HAP-1 (cell line): ENCODE results near the gene SLC13A1.

ENCODE experiments used
- DNase-seq, 2 experiments: peaks; one replicate each; pipeline ENCODE4 v3.0.0-alpha.2; 2016 to 2020; ENCODE audit warnings: low spot score in 2 of 2
- H3K27me3 ChIP-seq: fragments of 250-450 bp; sonication (Bioruptor Pico); 2 replicates; pipeline ENCODE4 v1.5.1; 2020; ENCODE audit warnings: low read depth, mild to moderate bottlenecking, moderate library complexity
- H3K36me3 ChIP-seq: fragments of 250-450 bp; sonication (Bioruptor Pico); replicated peaks from 2 replicates; pipeline ENCODE4 v1.5.1; 2020; ENCODE audit warnings: mild to moderate bottlenecking
- H3K4me1 ChIP-seq: fragments of 250-450 bp; sonication (Bioruptor Pico); 2 replicates; pipeline ENCODE4 v1.5.1; 2020; ENCODE audit warnings: mild to moderate bottlenecking
- H3K4me3 ChIP-seq: fragments of 250-450 bp; sonication (Bioruptor Pico); 2 replicates; pipeline ENCODE4 v1.5.1; 2020; ENCODE audit warnings: mild to moderate bottlenecking, moderate library complexity
- H3K9me3 ChIP-seq: fragments of 250-450 bp; sonication (Bioruptor Pico); 2 replicates; pipeline ENCODE4 v1.5.1; 2020; ENCODE audit warnings: mild to moderate bottlenecking, moderate library complexity
- in situ Hi-C: fragments of 300-500 bp; cut with MboI; formaldehyde crosslinking; loops from 3 replicates; pipeline ENCODE4 v1.14.3; 2020; ENCODE audit warnings: low sequenced_read_pairs, inconsistent platforms, mixed read lengths

SLC13A1 gene

DNA sequence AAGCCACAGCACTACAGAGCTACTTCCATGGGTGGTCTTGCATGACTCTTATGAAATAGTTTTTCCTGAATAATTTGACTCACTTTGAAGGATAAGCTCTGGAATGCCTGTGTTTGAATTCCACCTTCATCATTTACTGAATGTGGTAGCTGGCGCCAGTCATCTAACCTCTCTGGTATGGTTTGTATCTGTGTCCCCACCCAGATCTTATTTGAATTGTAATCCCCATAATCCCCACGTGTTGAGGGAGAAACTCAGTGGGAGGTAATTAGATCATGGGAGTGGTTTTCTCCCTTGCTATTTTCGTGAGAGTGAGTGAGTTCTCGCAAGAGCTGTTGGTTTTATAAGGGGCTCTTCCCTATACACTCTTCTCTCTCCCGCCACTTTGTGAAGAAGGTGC lies 11.2 kb upstream of the SLC13A1 start:
- Histone ChIP-seq H3K27me3 (no peaks in the 10 kb centered on the region), H3K4me3 (no peak overlapping the region), H3K36me3 (no peaks in the 10 kb centered on the region), H3K4me1 (no peaks in the 10 kb centered on the region), H3K9me3 (no peaks in the 10 kb centered on the region)
- in situ Hi-C loops = no loop called here
- no peak for DNase-seq

DNA sequence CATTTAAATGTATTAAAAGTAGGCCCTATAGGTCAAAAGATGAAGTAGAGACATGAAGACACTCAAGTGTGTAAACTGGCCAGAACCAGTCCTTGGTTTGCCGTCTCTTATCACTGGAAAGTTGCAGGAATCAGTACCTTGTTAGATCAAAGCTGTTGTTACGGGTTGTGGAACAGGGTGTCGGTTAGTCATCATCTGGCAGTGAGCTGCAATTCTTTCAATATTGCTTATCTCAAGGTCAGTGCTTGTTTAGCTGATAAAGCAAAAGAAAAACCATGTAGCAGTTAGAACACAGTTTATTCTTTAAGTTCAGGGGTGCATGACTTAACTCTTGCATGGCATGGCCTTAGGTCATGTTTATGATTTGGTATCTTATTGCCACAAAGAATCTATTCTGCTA lies 10.0 kb upstream of the SLC13A1 start:
- no peaks in the 10 kb centered on the region for H3K27me3 ChIP-seq
- no peaks in the 10 kb centered on the region for H3K36me3 ChIP-seq
- no peaks in the 10 kb centered on the region for H3K4me1 ChIP-seq
- no peak for DNase-seq
- no peak overlapping the region for H3K4me3 ChIP-seq
- in situ Hi-C loops = no loop called here
- no peaks in the 10 kb centered on the region for H3K9me3 ChIP-seq

DNA sequence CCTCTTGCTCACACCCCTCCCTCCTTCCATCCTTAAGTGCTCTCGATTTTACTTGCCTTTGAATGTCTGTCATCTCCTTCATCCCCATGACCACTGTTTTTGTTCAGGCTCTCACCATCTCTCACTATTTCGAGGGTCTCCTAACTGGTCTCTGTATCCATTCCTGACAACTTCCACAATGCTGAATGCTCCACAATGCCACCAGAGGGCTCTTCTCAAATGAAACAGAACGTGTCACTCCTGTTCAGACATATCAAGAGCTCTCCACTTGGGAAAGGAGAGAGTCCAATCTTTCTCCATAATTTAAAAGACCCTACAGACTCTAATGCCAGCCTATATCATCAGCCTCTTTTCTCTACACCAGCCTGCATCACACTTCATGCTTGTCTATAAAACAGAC lies 9.0 kb upstream of the SLC13A1 start:
- H3K9me3 ChIP-seq = no peaks in the 10 kb centered on the region
- in situ Hi-C loops = no loop called here
- no peaks in the 10 kb centered on the region for H3K27me3 ChIP-seq
- no peak for DNase-seq
- no peaks in the 10 kb centered on the region for H3K4me1 ChIP-seq
- no peaks in the 10 kb centered on the region for H3K36me3 ChIP-seq
- no peak overlapping the region for H3K4me3 ChIP-seq

DNA sequence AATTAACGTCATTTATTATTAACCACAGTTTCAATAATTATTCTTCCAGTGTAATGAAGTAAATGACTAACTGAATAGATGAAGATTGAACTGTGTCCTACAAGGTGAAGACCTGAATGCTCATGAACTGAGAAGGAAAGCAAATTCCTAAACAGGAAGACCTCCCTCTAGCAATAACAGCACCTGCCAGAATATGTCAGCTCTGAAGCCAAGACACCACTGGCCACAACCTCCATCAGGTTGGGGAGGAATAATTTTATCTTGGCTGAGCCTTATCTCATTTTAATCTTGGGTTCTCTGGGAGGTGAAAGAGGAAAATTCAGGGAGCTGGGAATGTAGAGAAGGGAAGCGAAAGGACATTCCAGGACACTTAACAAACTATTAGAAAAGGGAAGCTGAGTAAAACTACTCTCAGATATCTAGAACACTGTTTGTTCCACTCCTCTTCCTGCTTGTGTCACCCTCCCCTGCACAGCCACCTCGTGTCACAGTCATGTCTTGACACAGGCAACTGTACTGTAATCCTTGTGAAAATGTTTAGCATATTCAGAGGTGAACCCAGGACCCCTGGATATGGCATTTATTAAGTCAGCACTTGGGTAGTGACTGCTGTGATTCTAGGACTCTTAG lies 4.6 kb upstream of the SLC13A1 start:
- Histone ChIP-seq H3K9me3 (no peaks in the 10 kb centered on the region), H3K4me1 (no peaks in the 10 kb centered on the region), H3K27me3 (no peaks in the 10 kb centered on the region), H3K4me3 (no peak overlapping the region), H3K36me3 (no peaks in the 10 kb centered on the region)
- in situ Hi-C loops = no loop called here
- no peak for DNase-seq

DNA sequence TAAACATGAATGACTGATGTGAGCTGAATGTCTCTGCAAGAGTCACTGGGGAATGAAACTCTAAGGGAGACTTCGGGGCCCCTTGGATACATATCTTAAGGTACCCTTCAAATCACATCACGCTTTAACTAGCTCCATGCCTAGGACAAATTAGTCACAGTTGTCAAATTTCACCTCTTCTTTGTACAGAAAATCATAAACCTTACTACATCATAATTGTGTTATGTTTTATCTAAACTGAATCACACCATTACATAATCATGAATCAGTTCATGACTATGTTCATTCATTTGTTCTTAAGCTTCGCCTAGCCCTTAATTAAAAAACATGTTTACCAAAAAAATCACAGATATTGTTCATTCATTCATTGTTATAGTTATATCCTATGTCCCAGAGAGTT lies 2.1 kb upstream of the SLC13A1 start:
- DNase-seq = no peak
- no peaks in the 10 kb centered on the region for H3K27me3 ChIP-seq
- no peaks in the 10 kb centered on the region for H3K4me1 ChIP-seq
- no peaks in the 10 kb centered on the region for H3K9me3 ChIP-seq
- no peak overlapping the region for H3K4me3 ChIP-seq
- no peaks in the 10 kb centered on the region for H3K36me3 ChIP-seq
- in situ Hi-C loops = no loop called here

DNA sequence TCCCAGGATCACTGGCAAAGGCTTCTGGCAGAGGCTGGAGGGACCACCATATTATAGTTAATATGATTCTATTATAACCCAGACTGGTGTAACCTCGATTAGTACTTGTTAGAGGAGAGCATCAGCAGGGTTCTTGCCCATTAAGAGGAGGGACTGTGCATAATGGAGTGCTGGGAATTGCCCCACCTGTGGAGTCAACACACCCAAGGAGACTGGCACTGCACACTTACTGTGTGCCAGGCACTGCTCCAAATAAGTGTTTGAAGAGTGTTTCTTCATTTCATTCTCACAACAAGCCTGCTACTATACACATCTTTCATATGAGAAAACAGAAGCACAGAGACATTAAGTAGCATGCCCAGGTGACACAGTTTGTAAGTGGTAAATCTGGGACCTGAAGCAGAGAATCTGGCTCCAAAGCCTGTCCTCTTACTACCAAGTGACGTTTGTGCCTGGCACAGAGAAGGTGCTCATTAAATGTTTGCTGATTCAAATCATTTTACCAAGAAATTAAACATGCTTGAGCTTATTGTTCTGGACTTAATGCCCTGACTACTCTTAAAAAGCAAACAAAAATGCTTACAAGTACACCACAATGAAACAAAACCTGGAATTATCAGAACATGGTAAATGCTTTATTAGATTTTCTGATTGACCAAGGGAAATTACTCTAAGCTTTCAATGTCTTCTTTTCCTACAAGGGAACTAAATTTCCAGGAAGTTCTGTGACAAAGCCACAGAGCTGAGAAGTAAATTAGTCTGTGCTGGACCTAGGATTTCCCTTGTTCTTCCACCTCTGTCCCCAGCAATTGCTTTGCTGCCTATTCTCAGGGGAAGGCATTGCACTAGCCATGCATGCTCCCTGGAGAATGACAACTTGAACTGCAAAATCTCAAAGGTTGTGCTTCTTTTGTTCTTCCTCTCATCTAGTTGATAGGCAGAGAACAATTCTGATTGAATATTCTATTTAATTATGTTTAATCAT lies 809 bp downstream of the SLC13A1 start:
- no peaks in the 10 kb centered on the region for H3K36me3 ChIP-seq
- H3K9me3 ChIP-seq = no peaks in the 10 kb centered on the region
- H3K4me3 ChIP-seq = no peak overlapping the region
- no peak for DNase-seq
- no peaks in the 10 kb centered on the region for H3K27me3 ChIP-seq
- in situ Hi-C loops = no loop called here
- H3K4me1 ChIP-seq = no peaks in the 10 kb centered on the region

DNA sequence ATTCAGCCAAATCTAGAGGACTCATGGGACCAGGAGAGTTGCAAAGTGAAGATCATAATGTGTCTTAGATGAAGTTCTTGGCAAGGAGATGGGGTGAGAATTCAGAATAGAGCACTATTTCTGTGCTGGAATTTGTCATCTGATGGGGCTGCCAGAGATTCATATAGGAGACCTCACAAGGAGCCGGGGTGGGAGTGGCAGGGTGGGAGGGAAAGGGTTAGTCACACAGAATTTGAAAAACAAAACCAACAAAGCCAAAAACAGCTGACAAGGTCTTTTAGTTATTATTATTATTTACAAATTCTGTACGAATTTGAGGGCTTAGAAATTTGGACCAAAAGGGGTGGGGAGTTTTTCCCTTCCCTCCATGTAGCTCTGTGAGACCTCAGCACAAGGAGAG lies 1.7 kb downstream of the SLC13A1 start:
- Histone ChIP-seq H3K4me1 (no peaks in the 10 kb centered on the region), H3K36me3 (no peaks in the 10 kb centered on the region), H3K9me3 (no peaks in the 10 kb centered on the region), H3K4me3 (no peak overlapping the region), H3K27me3 (no peaks in the 10 kb centered on the region)
- DNase-seq = no peak
- in situ Hi-C loops = no loop called here

DNA sequence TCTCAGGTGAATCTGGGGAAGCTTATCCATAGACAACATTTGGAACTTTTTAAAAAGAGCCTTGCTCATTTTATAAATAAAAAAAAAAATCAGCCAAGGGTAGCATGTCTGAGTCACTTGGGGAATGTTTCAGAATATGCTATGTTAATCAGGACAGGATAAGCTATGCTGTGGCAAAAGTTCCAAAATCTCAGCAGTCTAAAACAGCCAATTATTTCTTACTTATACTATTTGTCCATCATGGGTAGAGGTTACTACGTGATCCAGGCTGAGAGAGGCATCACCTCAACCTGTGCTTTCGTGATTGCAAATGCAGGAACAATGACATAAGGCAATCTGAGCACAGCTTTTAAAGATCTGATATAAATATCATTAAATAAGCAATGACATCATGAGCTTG lies 6.5 kb downstream of the SLC13A1 start:
- in situ Hi-C loops = no loop called here
- no peaks in the 10 kb centered on the region for H3K27me3 ChIP-seq
- H3K36me3 ChIP-seq = no peaks in the 10 kb centered on the region
- no peak for DNase-seq
- H3K9me3 ChIP-seq = no peaks in the 10 kb centered on the region
- no peaks in the 10 kb centered on the region for H3K4me1 ChIP-seq
- no peak overlapping the region for H3K4me3 ChIP-seq

DNA sequence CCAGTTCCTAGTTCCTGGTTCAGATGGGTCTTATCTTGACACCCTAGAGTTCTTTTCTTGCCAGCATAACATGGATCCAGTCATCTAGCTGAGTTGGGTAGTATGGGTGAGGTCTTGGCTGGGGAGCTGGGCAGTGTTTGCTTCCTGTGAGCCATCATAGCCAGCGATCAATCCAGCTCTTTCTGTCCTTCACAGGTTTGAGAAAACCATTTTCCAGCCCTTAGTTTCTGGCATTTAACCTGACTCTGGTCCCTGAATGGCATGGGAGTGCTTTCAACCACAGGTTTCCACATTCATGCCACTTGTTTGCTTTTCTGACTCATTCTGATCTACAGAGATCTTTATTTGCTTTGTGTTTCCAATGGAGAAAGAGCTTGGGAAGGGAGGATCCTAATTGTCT lies 8.6 kb downstream of the SLC13A1 start:
- Histone ChIP-seq H3K9me3 (no peaks in the 10 kb centered on the region), H3K27me3 (no peaks in the 10 kb centered on the region), H3K4me1 (no peaks in the 10 kb centered on the region), H3K36me3 (no peaks in the 10 kb centered on the region), H3K4me3 (no peak overlapping the region)
- DNase-seq = no peak
- in situ Hi-C loops = no loop called here

DNA sequence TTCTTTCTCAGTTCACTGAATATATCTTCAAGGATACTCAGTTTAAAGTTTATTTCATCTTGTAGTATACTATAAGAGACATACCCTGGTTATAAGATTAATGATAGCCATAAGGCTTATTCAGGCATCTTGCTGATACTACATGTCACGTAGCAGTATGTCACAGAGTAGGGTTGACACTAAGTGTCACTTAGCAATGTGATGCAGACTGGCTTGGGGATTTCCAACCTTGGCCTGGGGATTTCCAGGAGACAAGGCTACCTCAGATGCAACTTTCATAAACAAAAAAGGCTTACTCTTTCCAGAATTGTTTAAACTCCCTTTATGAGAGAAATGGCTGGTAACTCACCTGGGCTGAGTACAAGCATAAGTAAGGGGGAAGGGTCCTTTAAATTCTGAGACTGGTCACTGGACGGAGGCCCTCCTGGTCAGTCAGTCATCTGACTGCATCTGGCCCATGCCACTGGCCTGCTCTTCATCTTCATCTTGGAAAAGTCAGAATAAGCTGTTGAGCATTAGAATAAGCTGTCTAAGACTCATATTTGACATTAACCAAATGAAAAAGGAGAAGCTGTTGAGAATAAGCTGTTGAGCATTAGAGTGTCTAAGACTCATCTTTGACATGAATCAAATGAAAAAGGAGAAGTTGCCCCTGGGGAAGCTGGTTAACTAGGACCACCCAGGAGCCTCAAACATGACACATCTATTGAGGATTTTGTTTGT lies 9.5 kb downstream of the SLC13A1 start:
- Histone ChIP-seq H3K4me1 (no peaks in the 10 kb centered on the region), H3K36me3 (no peaks in the 10 kb centered on the region), H3K4me3 (no peak overlapping the region), H3K27me3 (no peaks in the 10 kb centered on the region), H3K9me3 (no peaks in the 10 kb centered on the region)
- in situ Hi-C loops = no loop called here
- no peak for DNase-seq

DNA sequence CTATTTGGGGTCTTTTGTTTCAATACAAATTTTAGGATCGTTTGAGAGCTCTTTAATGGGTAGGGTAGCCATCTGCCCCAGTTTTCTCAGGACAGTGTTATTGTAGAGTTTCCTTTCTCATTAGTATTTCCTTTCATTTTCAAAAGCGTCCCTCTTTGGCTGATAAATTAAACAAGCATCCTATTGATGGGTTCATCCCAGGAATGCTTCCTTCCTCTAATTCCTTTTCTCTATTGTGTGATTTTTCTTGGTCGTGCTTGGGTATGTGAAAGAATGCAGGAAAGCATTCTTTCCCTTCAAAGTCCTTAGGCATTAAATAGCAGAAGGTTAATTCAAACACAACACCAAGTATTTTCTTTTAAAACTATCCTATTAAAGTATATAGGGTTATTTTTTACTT lies 14.0 kb downstream of the SLC13A1 start:
- in situ Hi-C loops = no loop called here
- Histone ChIP-seq H3K27me3 (no peaks in the 10 kb centered on the region), H3K4me3 (no peak overlapping the region)

DNA sequence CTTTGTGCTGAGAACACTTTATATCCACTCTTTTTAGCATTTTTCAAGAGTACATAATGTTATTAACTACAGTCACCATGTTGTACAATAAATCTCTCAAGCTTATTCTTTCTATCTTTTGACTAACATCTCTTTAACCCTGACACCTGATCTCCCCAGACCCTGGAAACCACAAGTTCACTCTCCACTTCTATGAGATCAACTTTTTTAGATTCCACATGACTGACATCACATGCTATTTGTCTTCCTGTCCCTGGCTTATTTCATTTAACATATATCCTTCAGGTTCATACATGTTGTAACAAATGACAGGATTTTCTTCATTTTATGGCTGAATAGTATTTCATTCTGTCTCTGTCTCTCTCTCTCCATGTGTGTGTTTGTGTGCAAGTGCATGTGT lies 15.5 kb downstream of the SLC13A1 start:
- Histone ChIP-seq H3K36me3 (no peaks in the 10 kb centered on the region), H3K4me1 (no peaks in the 10 kb centered on the region), H3K9me3 (no peaks in the 10 kb centered on the region), H3K4me3 (no peak overlapping the region), H3K27me3 (no peaks in the 10 kb centered on the region)
- no peak for DNase-seq
- in situ Hi-C loops = no loop called here

More for the DNA sequence above, 14.0 kb downstream of the SLC13A1 start:
- no peaks in the 10 kb centered on the region for H3K4me1 ChIP-seq
- H3K9me3 ChIP-seq = no peaks in the 10 kb centered on the region
- H3K36me3 ChIP-seq = no peaks in the 10 kb centered on the region
- DNase-seq = no peak

DNA sequence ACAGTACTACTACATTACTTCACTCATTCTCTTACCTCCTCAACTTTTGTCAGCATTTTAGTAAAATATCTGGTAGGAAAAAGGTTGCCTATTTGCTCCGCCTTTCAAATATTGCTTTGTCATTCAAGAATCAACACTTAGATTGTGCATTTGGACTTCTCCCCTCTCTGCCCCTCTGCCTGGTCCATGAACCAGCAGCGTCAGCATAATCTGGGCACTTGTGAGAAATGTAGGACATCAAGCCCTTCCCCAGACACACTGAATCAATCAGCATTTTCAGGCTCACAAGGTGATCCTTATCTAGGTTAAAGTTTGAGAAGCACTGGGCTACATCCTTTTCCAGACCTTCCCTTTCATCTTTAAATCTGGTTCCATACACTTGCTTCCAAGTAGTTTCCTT lies 16.3 kb downstream of the SLC13A1 start:
- Histone ChIP-seq H3K9me3 (no peaks in the 10 kb centered on the region), H3K4me1 (no peaks in the 10 kb centered on the region), H3K27me3 (no peaks in the 10 kb centered on the region), H3K36me3 (no peaks in the 10 kb centered on the region), H3K4me3 (no peak overlapping the region)
- in situ Hi-C loops = no loop called here
- DNase-seq = no peak

DNA sequence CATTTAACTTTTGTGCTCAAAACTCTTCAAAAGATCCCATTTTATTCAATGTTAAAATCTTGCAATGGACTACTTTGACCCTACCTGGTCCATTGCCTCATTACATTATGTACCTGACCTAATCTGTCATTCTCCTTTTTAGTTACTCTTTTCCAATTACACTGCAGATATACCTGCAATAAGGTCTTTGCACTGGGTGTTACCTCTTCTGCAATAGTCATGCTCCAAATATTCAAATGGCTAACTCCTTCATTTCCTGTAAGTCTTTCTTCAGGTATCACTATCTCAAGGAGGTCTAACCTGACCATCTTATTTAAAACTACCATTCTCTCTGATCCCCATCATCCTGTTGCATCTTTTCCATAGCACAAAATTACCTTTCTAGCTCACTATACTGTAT lies 22.3 kb downstream of the SLC13A1 start:
- Histone ChIP-seq H3K9me3 (no peaks in the 10 kb centered on the region), H3K27me3 (no peaks in the 10 kb centered on the region), H3K4me3 (no peak overlapping the region), H3K36me3 (no peaks in the 10 kb centered on the region), H3K4me1 (no peaks in the 10 kb centered on the region)
- DNase-seq = no peak
- in situ Hi-C loops = no loop called here
